H1 (cell line): ENCODE measurements around the gene PITPNC1. TPM values are rescaled to one million over a fixed set of nuclear protein-coding genes. Genes with fewer than 3 reads are reported as not detected.
"Not testable (repeated sequence)": the region's sequence is repeated elsewhere in the genome, so short reads cannot be mapped to it uniquely, and the experiment has no call there.

Experiments
- CTCF ChIA-PET: fragments of 300-600 bp; sonication (Branson Sonifier 250); formaldehyde crosslinking; loops from one replicate; lab custom pipeline; 2021; ENCODE audit not compliant: partially characterized antibody; lab: Charles Lee
- POLR2A ChIA-PET: fragments of 300-600 bp; sonication (Branson Sonifier 250); formaldehyde crosslinking; loops from one replicate; lab custom pipeline; 2021; ENCODE audit warnings: inconsistent platforms; ENCODE audit not compliant: partially characterized antibody; lab: Charles Lee
- DNase-seq, 2 experiments: peaks; one replicate each; pipeline versions ENCODE4 v3.0.0 to v3.0.0-alpha.2; 2010 to 2022; ENCODE audit warnings: low spot score in 2 of 2, low read depth in 1 of 2, mixed read lengths in 1 of 2
- FAIRE-seq: peaks from 2 replicates; lab custom pipeline; 2011; peaks lifted over from hg19 to GRCh38; lab: Jason Lieb, UNC
- H2AFZ ChIP-seq: 2 replicates; pipeline ENCODE4 v1.8.1; 2012; ENCODE audit warnings: low read length, inconsistent platforms
- H2AK5ac ChIP-seq: 2 replicates; pipeline ENCODE4 v1.6.1; 2013; ENCODE audit warnings: low read depth, low read length
- H2BK120ac ChIP-seq: replicated peaks from 2 replicates; pipeline ENCODE3; 2013; ENCODE audit warnings: low read depth, low read length, inconsistent platforms
- H2BK12ac ChIP-seq: 2 replicates; pipeline ENCODE4 v1.6.1; 2013; ENCODE audit warnings: low read depth, low read length
- H2BK15ac ChIP-seq: 2 replicates; pipeline ENCODE4 v1.6.1; 2013; ENCODE audit warnings: low read length
- H2BK20ac ChIP-seq: 2 replicates; pipeline ENCODE4 v1.6.1; 2013; ENCODE audit warnings: low read length
- H2BK5ac ChIP-seq: 2 replicates; pipeline ENCODE4 v1.6.1; 2013; ENCODE audit warnings: low read depth, low read length
- H3K14ac ChIP-seq: 2 replicates; pipeline ENCODE4 v1.6.1; 2013; ENCODE audit warnings: inconsistent platforms; ENCODE audit not compliant: insufficient read length
- H3K18ac ChIP-seq: 2 replicates; pipeline ENCODE4 v1.6.1; 2013; ENCODE audit warnings: low read length; ENCODE audit errors: extremely low read depth
- H3K23ac ChIP-seq: 2 replicates; pipeline ENCODE4 v1.6.1; 2013; ENCODE audit warnings: inconsistent platforms; ENCODE audit not compliant: insufficient read length
- H3K23me2 ChIP-seq: 2 replicates; pipeline ENCODE4 v1.6.1; 2013; ENCODE audit warnings: low read depth, low read length
- H3K27ac ChIP-seq: 2 replicates; pipeline ENCODE4 v1.6.1; 2011; ENCODE audit warnings: low read depth, low read length, inconsistent platforms
- H3K27me3 ChIP-seq, 4 experiments: replicated peaks in 1 of 4; 1 replicate in 1 of 4; 2 replicates in 3 of 4; pipeline versions ENCODE4 v1.6.1 to v1.8.1; 2011 to 2013; ENCODE audit warnings: low read length in 3 of 4, mild to moderate bottlenecking in 3 of 4, inconsistent platforms in 2 of 4, mixed read lengths in 2 of 4, moderate library complexity in 1 of 4; ENCODE audit not compliant: control insufficient read depth in 3 of 4, insufficient read depth in 3 of 4; ENCODE audit errors: extremely low read depth in 1 of 4
- H3K36me3 ChIP-seq, 4 experiments: 2 replicates each; pipeline versions ENCODE4 v1.6.1 to v1.8.1; 2011 to 2013; ENCODE audit warnings: mild to moderate bottlenecking in 4 of 4, low read length in 3 of 4, moderate library complexity in 2 of 4, control low read depth in 1 of 4, inconsistent platforms in 1 of 4; ENCODE audit not compliant: insufficient read depth in 4 of 4, control insufficient read depth in 2 of 4
- H3K4ac ChIP-seq: replicated peaks from 2 replicates; pipeline ENCODE3; 2013; ENCODE audit warnings: low read length, low read depth, mixed read lengths, inconsistent platforms; ENCODE audit not compliant: insufficient read length
- H3K4me1 ChIP-seq, 4 experiments: replicated peaks in 1 of 4; 1 replicate in 1 of 4; 2 replicates in 3 of 4; pipeline versions ENCODE4 v1.6.1 to v1.8.1; 2011 to 2013; ENCODE audit warnings: low read length in 3 of 4, inconsistent platforms in 2 of 4, mixed read lengths in 1 of 4; ENCODE audit not compliant: insufficient read depth in 4 of 4, control insufficient read depth in 3 of 4
- H3K4me2 ChIP-seq, 2 experiments: 2 replicates each; pipeline versions ENCODE4 v1.6.1 to v1.8.1; 2011 to 2013; ENCODE audit warnings: low read depth in 2 of 2, low read length in 2 of 2, control low read depth in 1 of 2, inconsistent platforms in 1 of 2, mild to moderate bottlenecking in 1 of 2; ENCODE audit not compliant: insufficient read depth in 1 of 2
- H3K4me3 ChIP-seq, 4 experiments: fragments of 200-600, 300-600 bp in 1 of 4; sonication (generic), shearing (Covaris generic), sonication (Bioruptor Twin) in 1 of 4; 2 replicates each; pipeline versions ENCODE4 v1.5.1 to v1.8.1; 2011 to 2016; ENCODE audit warnings: low read length in 4 of 4, low read depth in 3 of 4, control low read depth in 2 of 4, inconsistent platforms in 2 of 4, mild to moderate bottlenecking in 2 of 4, mixed read lengths in 1 of 4, moderate library complexity in 1 of 4; ENCODE audit not compliant: insufficient read depth in 2 of 4; ENCODE audit errors: extremely low read depth in 1 of 4
- H3K56ac ChIP-seq: replicated peaks from 2 replicates; pipeline ENCODE3; 2013; ENCODE audit warnings: low read depth, mild to moderate bottlenecking, mixed read lengths, low read length, inconsistent platforms; ENCODE audit not compliant: insufficient read length
- H3K79me1 ChIP-seq: 2 replicates; pipeline ENCODE4 v1.6.1; 2013; ENCODE audit warnings: low read depth, low read length, control low read depth
- H3K79me2 ChIP-seq, 2 experiments: 2 replicates each; pipeline versions ENCODE4 v1.6.1 to v1.8.1; 2012 to 2013; ENCODE audit warnings: low read length in 2 of 2, mild to moderate bottlenecking in 2 of 2, inconsistent platforms in 1 of 2; ENCODE audit not compliant: insufficient read depth in 2 of 2, control insufficient read depth in 1 of 2
- H3K9ac ChIP-seq, 4 experiments: replicated peaks in 1 of 4; 1 replicate in 1 of 4; 2 replicates in 3 of 4; pipeline versions ENCODE4 v1.6.1 to v1.8.1; 2011 to 2013; ENCODE audit warnings: low read depth in 3 of 4, low read length in 3 of 4, control low read depth in 2 of 4, mild to moderate bottlenecking in 2 of 4, moderate library complexity in 2 of 4, inconsistent platforms in 1 of 4; ENCODE audit errors: extremely low read depth in 1 of 4
- H3K9me3 ChIP-seq, 2 experiments: 2 replicates each; pipeline versions ENCODE4 v1.6.1 to v1.8.1; 2012 to 2013; ENCODE audit warnings: mild to moderate bottlenecking in 2 of 2, moderate library complexity in 2 of 2, control low read depth in 1 of 2, inconsistent platforms in 1 of 2, low read depth in 1 of 2, low read length in 1 of 2, mixed read lengths in 1 of 2; ENCODE audit not compliant: insufficient read depth in 2 of 2
- H4K20me1 ChIP-seq, 2 experiments: replicated peaks in 1 of 2; 2 replicates each; pipeline versions ENCODE3 to v1.8.1; 2011 to 2013; ENCODE audit warnings: inconsistent platforms in 2 of 2, low read length in 2 of 2, mild to moderate bottlenecking in 1 of 2; ENCODE audit not compliant: insufficient read depth in 2 of 2, control insufficient read depth in 1 of 2
- H4K5ac ChIP-seq: 2 replicates; pipeline ENCODE4 v1.6.1; 2013; ENCODE audit warnings: low read length, low read depth, mixed read lengths, inconsistent platforms; ENCODE audit not compliant: insufficient read length
- H4K8ac ChIP-seq: 2 replicates; pipeline ENCODE4 v1.8.0; 2013; ENCODE audit warnings: mild to moderate bottlenecking, moderate library complexity, low read length, inconsistent platforms; ENCODE audit not compliant: insufficient read depth; ENCODE audit errors: extremely low read depth
- H4K91ac ChIP-seq: replicated peaks from 2 replicates; pipeline ENCODE3; 2013; ENCODE audit warnings: low read length, mixed read lengths, inconsistent platforms; ENCODE audit not compliant: insufficient read length
- CBX5 ChIP-seq: fragments of 300-800, 300-1000 bp; sonication (generic); IDR thresholded peaks from 2 replicates; pipeline ENCODE4 v1.7.1; 2016; ENCODE audit warnings: antibody characterized with exemption, low read length, low read depth
- CEBPB ChIP-seq: IDR thresholded peaks from 2 replicates; pipeline ENCODE4 v1.6.1; 2012; ENCODE audit warnings: low read depth, low read length
- FOSL1 ChIP-seq: IDR thresholded peaks from 2 replicates; pipeline ENCODE4 v1.6.1; 2011; ENCODE audit warnings: mild to moderate bottlenecking, low read depth, low read length, moderate library complexity; ENCODE audit not compliant: insufficient read depth
- GTF2F1 ChIP-seq: IDR thresholded peaks from 2 replicates; pipeline ENCODE4 v1.6.1; 2012; ENCODE audit warnings: low read depth, low read length, improper control_type of control experiment, borderline replicate concordance
- HDAC6 ChIP-seq: IDR thresholded peaks from one replicate; pipeline ENCODE4 v1.7.1; 2012; ENCODE audit warnings: low read depth, mild to moderate bottlenecking, inconsistent platforms, low read length, moderate library complexity
- NANOG ChIP-seq: IDR thresholded peaks from 2 replicates; pipeline ENCODE4 v1.6.1; 2011; ENCODE audit warnings: low read length, low read depth, mild to moderate bottlenecking, inconsistent platforms; ENCODE audit not compliant: insufficient read depth, poor library complexity, severe bottlenecking
- RBBP5 ChIP-seq: IDR thresholded peaks from 2 replicates; pipeline ENCODE4 v1.7.1; 2012; ENCODE audit warnings: low read depth, mild to moderate bottlenecking, inconsistent platforms, low read length, moderate library complexity, borderline replicate concordance
- SIRT6 ChIP-seq: IDR thresholded peaks from one replicate; pipeline ENCODE4 v1.7.1; 2012; ENCODE audit warnings: low read length, inconsistent platforms
- TEAD4 ChIP-seq: IDR thresholded peaks from 2 replicates; pipeline ENCODE4 v1.6.1; 2012; ENCODE audit warnings: low read depth, low read length, inconsistent platforms, mixed read lengths
- WGBS, 2 experiments: shearing (Covaris generic) in 1 of 2; methylation state at CpG; one replicate each; pipeline versions ENCODE4 v1.1.6 to v1.1.7; 2013 to 2015; ENCODE audit warnings: low lambda C conversion rate in 2 of 2, mixed read lengths in 2 of 2, inconsistent platforms in 1 of 2, low coverage in 1 of 2, missing lambda C conversion rate in 1 of 2; ENCODE audit not compliant: insufficient replicate concordance in 2 of 2, insufficient coverage in 1 of 2, insufficient read length in 1 of 2; ENCODE audit errors: extremely low coverage in 1 of 2, missing lambda C conversion rate in 1 of 2; 5-methylcytosine and 5-hydroxymethylcytosine counted together
- polyA plus RNA-seq, 7 experiments: library from polyadenylated mRNA; depleted of rRNA in 3 of 7; stranded (reverse) in 5 of 7; unstranded in 2 of 7; fragments of >200 nt in 5 of 7; fragments of 200-250 nt in 2 of 7; gene quantifications; 1 replicate in 5 of 7; 2 replicates in 1 of 7; 4 replicates in 1 of 7; pipeline versions ENCODE4 v1.2.1 to v1.2.3, GENCODE V29; 2011 to 2013; ENCODE audit warnings: missing spikeins in 2 of 7, mixed read lengths in 2 of 7
- total RNA-seq: library from RNA; stranded (reverse); fragmentation: NEBNext Ultra II Directional; extraction: Animal tissue kit (Norgen Biotek cat#: 25700); gene quantifications from 2 replicates; pipeline ENCODE4 v1.2.1, GENCODE V29; 2021

PITPNC1 gene
- total and polyA plus RNA-seq, 2 of the 8 experiments (the other 6 are each of a cell fraction or from before 2014, with no cell fraction given), result 17.6 to 54.7 TPM

DNA sequence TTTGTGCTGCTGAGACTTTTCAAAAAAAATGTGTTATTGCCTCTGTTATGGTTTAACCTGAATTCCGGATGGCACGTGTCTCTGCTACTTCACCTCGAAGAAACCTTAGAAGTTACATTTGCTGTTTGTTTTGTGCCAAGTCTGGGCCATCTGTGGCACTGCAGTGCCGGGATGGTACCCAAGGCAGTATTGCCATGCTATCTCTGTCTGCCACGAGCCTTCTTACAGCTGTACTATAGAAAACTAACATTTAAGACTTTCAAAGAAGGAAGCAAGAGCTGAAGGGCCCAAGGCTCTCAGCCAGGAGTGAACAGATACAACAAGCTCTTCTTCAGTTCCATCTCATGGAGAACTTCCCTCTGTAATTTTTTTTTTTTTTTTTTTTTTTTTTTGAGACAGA lies 267.0 kb downstream of the PITPNC1 start (continued):
- no peak for TF ChIP-seq HDAC6
- no peak for TF ChIP-seq CEBPB
- no peak for TF ChIP-seq SIRT6
- TF ChIP-seq RBBP5, result no peak
- TF ChIP-seq TEAD4, result no peak
- no peak for TF ChIP-seq CBX5
- no peak for TF ChIP-seq GTF2F1
- TF ChIP-seq FOSL1, result no peak
- TF ChIP-seq NANOG, result no peak

DNA sequence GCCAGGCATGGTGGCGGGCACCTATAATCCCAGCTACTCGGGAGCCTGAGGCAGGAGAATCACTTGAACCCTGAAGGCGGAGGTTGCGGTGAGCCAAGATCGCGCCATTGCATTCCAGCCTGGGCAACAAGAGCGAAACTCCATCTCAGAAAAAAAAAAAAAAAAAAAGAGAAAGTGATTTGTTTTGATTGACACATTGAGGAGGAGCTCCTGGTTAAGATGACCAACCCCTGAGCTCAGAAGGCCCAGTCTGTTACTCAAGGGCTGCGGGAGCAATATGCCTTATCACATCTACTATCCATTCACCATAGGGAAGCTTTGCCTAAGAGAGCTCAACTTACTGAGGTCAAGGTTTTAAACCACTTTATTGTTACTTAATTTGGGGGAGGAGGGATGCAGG lies 268.1 kb downstream of the PITPNC1 start:
- H3K4ac ChIP-seq, H3K14ac ChIP-seq, H3K9ac ChIP-seq, H2BK20ac ChIP-seq, H3K27me3 ChIP-seq, H3K79me1 ChIP-seq, H3K79me2 ChIP-seq, DNase-seq, H3K27ac ChIP-seq, H2AK5ac ChIP-seq, H4K91ac ChIP-seq, H3K4me1 ChIP-seq, H2BK12ac ChIP-seq, POLR2A ChIA-PET, H3K9me3 ChIP-seq, H3K23ac ChIP-seq, H3K18ac ChIP-seq, H3K56ac ChIP-seq, H4K20me1 ChIP-seq, H4K5ac ChIP-seq, H2BK120ac ChIP-seq, H2BK15ac ChIP-seq, H2BK5ac ChIP-seq, H4K8ac ChIP-seq, H3K4me3 ChIP-seq, H3K23me2 ChIP-seq, H2AFZ ChIP-seq, H3K4me2 ChIP-seq, H3K36me3 ChIP-seq, FAIRE-seq: not testable (repeated sequence)
- CTCF ChIA-PET, result interaction anchor here (0.5 to 2.4 kb wide), 7 partner anchors 11 to 1480 kb away, joined by 3 to 6 read pairs (median 5); no protein-coding TSS in a partner anchor
- 89% methylated on average over 1 of the region's 8 CpGs; no CpG with 5 or more reads in 1 of the 2 experiments for WGBS, 2 experiments
